HepG2 (cell line): ENCODE data around the gene PIP4K2B. TPM values are rescaled to one million over a fixed set of nuclear protein-coding genes. Genes with fewer than 3 reads are reported as not detected.

Source experiments
- ATAC-seq: fragments of 200-7000 bp; cut with Tn5 transposase; 3 replicates; pipeline ENCODE4 v1.9.1; 2020; ENCODE audit warnings: mild to moderate bottlenecking, moderate library complexity
- BruUV-seq: library from RNA; stranded (reverse); fragments of 400-500 nt; replicated peaks from 2 replicates; lab custom pipeline; 2021; lab: Mats Ljungman, UMichigan
- CTCF ChIA-PET: fragments of 300-600 bp; formaldehyde crosslinking; extraction: SDS; loops from one replicate; lab custom pipeline; 2021; ENCODE audit warnings: low total read pairs, inconsistent platforms, low intra/inter-chr PET ratio; lab: Yijun Ruan, JAX
- POLR2A ChIA-PET: fragments of 350-600 bp; sonication (Branson Sonifier 250); formaldehyde crosslinking; loops from one replicate; lab custom pipeline; 2020; ENCODE audit warnings: antibody characterized with exemption, inconsistent platforms; lab: Yijun Ruan, JAX
- DNase-seq: peaks from one replicate; pipeline ENCODE4 v3.0.0-alpha.2; 2015; ENCODE audit warnings: low spot score
- FAIRE-seq: peaks from 3 replicates; lab custom pipeline; 2011; peaks lifted over from hg19 to GRCh38; lab: Jason Lieb, UNC
- H2AFZ ChIP-seq: one replicate; pipeline ENCODE4 v1.6.1; 2011; ENCODE audit warnings: low read length, inconsistent platforms
- H3K27ac ChIP-seq: fragments of 300-600 bp; 3 replicates; pipeline ENCODE4 v1.8.0; 2011; ENCODE audit warnings: mixed run types, mild to moderate bottlenecking, mixed read lengths, low read length, inconsistent platforms; ENCODE audit not compliant: insufficient read depth; ENCODE audit errors: extremely low read length
- H3K27me3 ChIP-seq, 2 experiments: fragments of 200-600 bp in 1 of 2; 2 replicates in 1 of 2; 3 replicates in 1 of 2; pipeline versions ENCODE4 v1.6.0 to v1.8.0; 2011; ENCODE audit warnings: low read length in 2 of 2, mild to moderate bottlenecking in 2 of 2, moderate library complexity in 2 of 2, inconsistent platforms in 1 of 2; ENCODE audit not compliant: insufficient read depth in 2 of 2, control insufficient read depth in 1 of 2
- H3K36me3 ChIP-seq, 2 experiments: fragments of 200-600 bp in 1 of 2; replicated peaks in 1 of 2; 2 replicates in 1 of 2; 3 replicates in 1 of 2; pipeline versions ENCODE4 v1.5.1 to v1.8.0; 2011; ENCODE audit warnings: low read length in 2 of 2, inconsistent platforms in 1 of 2; ENCODE audit not compliant: insufficient read depth in 2 of 2, control insufficient read depth in 1 of 2
- H3K4me1 ChIP-seq: 2 replicates; pipeline ENCODE4 v1.5.1; 2012; ENCODE audit warnings: low read length, inconsistent platforms; ENCODE audit not compliant: insufficient read depth
- H3K4me2 ChIP-seq: 2 replicates; pipeline ENCODE4 v1.6.0; 2011; ENCODE audit warnings: low read depth, low read length, inconsistent platforms
- H3K4me3 ChIP-seq, 3 experiments: fragments of 200-600 bp in 1 of 3; sonication (generic), shearing (Covaris generic) in 1 of 3; replicated peaks in 1 of 3; 2 replicates each; pipeline ENCODE4 v1.5.1; 2011 to 2016; ENCODE audit warnings: low read length in 3 of 3, inconsistent platforms in 2 of 3, low read depth in 2 of 3, mild to moderate bottlenecking in 2 of 3, control low read depth in 1 of 3, mixed read lengths in 1 of 3; ENCODE audit not compliant: insufficient read depth in 1 of 3
- H3K79me2 ChIP-seq: one replicate; pipeline ENCODE4 v1.6.1; 2011; ENCODE audit warnings: low read length, inconsistent platforms; ENCODE audit not compliant: insufficient read depth
- H3K9ac ChIP-seq: 2 replicates; pipeline ENCODE4 v1.6.0; 2011; ENCODE audit warnings: mild to moderate bottlenecking, low read depth, low read length, inconsistent platforms; ENCODE audit not compliant: insufficient read depth
- H3K9me3 ChIP-seq: 2 replicates; pipeline ENCODE4 v1.5.1; 2012; ENCODE audit warnings: mild to moderate bottlenecking, low read length
- H4K20me1 ChIP-seq: 2 replicates; pipeline ENCODE4 v1.6.0; 2011; ENCODE audit warnings: inconsistent platforms, mild to moderate bottlenecking, low read length, moderate library complexity; ENCODE audit not compliant: insufficient read depth
- CREM ChIP-seq, 2 experiments: sonication (generic) in 1 of 2; formaldehyde crosslinking in 1 of 2; IDR thresholded peaks; 2 replicates each; pipeline versions ENCODE4 v1.4.0 to v1.6.1; 2016 to 2020; ENCODE audit warnings: antibody characterized with exemption in 1 of 2, mild to moderate bottlenecking in 1 of 2, missing genetic modification reagents in 1 of 2
- DR1 ChIP-seq: sonication (generic); formaldehyde crosslinking; IDR thresholded peaks from 2 replicates; pipeline ENCODE4 v1.8.0; 2021; ENCODE audit warnings: mild to moderate bottlenecking, missing genetic modification reagents, inconsistent platforms
- ETV6 ChIP-seq: sonication (generic); formaldehyde crosslinking; conservative IDR thresholded peaks from 2 replicates; pipeline ENCODE4 v1.4.0; 2020; ENCODE audit warnings: missing genetic modification reagents
- ZNF263 ChIP-seq: sonication (generic); formaldehyde crosslinking; IDR thresholded peaks from 2 replicates; pipeline ENCODE4 v1.4.0; 2020; ENCODE audit warnings: missing genetic modification reagents
- ZNF280B ChIP-seq: sonication (generic); formaldehyde crosslinking; IDR thresholded peaks from 2 replicates; pipeline ENCODE4 v1.5.0; 2020; ENCODE audit warnings: missing genetic modification reagents, mild to moderate bottlenecking, borderline replicate concordance
- ZNF788 ChIP-seq: sonication (generic); formaldehyde crosslinking; IDR thresholded peaks from 2 replicates; pipeline ENCODE4 v1.5.0; 2020; ENCODE audit warnings: mild to moderate bottlenecking, missing genetic modification reagents, borderline replicate concordance
- WGBS: methylation state at CpG from one replicate; pipeline ENCODE4 v1.1.6; 2017; ENCODE audit warnings: low lambda C conversion rate; 5-methylcytosine and 5-hydroxymethylcytosine counted together
- in situ Hi-C: cut with HindIII; loops from 2 replicates; pipeline ENCODE4 v1.10.0; 2017; ENCODE audit warnings: low pct_unique_long_range_greater_than_20kb; ENCODE audit not compliant: extremely low pct_ligation_motif_present
- intact Hi-C: fragments of 100-400 bp; cut with micrococcal nuclease; formaldehyde crosslinking; loops from one replicate; pipeline ENCODE4 v1.10.0; 2022; ENCODE audit not compliant: unreplicated experiment
- polyA plus RNA-seq, 8 experiments: library from polyadenylated mRNA; depleted of rRNA in 3 of 8; stranded (reverse) in 7 of 8; unstranded in 1 of 8; fragments of >200 nt; fragmentation: Illumina TruSeq in 4 of 8; extraction: Trizol in 4 of 8; gene quantifications; 2 replicates each; pipeline versions ENCODE4 v1.2.1 to v1.2.3, GENCODE V29; 2011 to 2016; ENCODE audit warnings: low read depth in 4 of 8, missing spikeins in 1 of 8, mixed read lengths in 1 of 8; ENCODE audit not compliant: insufficient read depth in 1 of 8
- total RNA-seq, 5 experiments: library from RNA; depleted of rRNA; stranded (reverse); fragments of >200 nt; fragmentation: Illumina TruSeq; extraction: Trizol; gene quantifications; 2 replicates each; pipeline ENCODE4 v1.2.3, GENCODE V29; 2016; ENCODE audit warnings: low read depth in 1 of 5
- TF ChIP-seq, protein P1 (sequence below): sonication (generic); formaldehyde crosslinking; IDR thresholded peaks from 2 replicates; pipeline ENCODE4 v1.4.0; 2020; ENCODE audit warnings: missing genetic modification reagents, mild to moderate bottlenecking, borderline replicate concordance
- TF ChIP-seq, protein P2 (sequence below): sonication (generic); formaldehyde crosslinking; IDR thresholded peaks from 2 replicates; pipeline ENCODE4 v1.5.0; 2020; ENCODE audit warnings: mild to moderate bottlenecking, missing genetic modification reagents, borderline replicate concordance

PIP4K2B gene
- total and polyA plus RNA-seq, 2 of the 13 experiments (the other 11 are each of a cell fraction or from before 2014, with no cell fraction given) = 20.4 to 54.0 TPM

- peak overlapping the region; percentile 48 for H3K27ac ChIP-seq
- H3K4me2 ChIP-seq = no peak overlapping the region
- H3K79me2 ChIP-seq = peaks cover 65% of the 10 kb centered on the region
- intact Hi-C loops = no loop called here
- CTCF ChIA-PET = no interaction called here
- WGBS = 90% methylated on average over 5 of the region's 5 CpGs
- in situ Hi-C loops = no loop called here
- H3K27me3 ChIP-seq = no peaks in the 10 kb centered on the region
- no TSS peak for BruUV-seq
- no peak overlapping the region for H3K4me3 ChIP-seq
- H3K4me1 ChIP-seq = peaks cover 51% of the 10 kb centered on the region
- H3K9ac ChIP-seq = no peak overlapping the region
- no peaks in the 10 kb centered on the region for H3K9me3 ChIP-seq
- peaks cover 30% of the 10 kb centered on the region for H4K20me1 ChIP-seq
- DNase-seq (no peak), ATAC-seq (no peak), FAIRE-seq (no peak)
- H3K36me3 ChIP-seq = peaks cover 26 to 46% of the 10 kb centered on the region in 2 experiments
- TF ChIP-seq ZNF263 (peak; percentile 50; the same call in 1 of the 2 replicates), CREM (IDR thresholded peaks at IDR 0.05) (no peak), CREM (CRISPR knock-in tag; IDR thresholded peaks at IDR 0.05) (no peak)
- no peak overlapping the region for H2AFZ ChIP-seq
- POLR2A ChIA-PET = interaction anchor here (1.9 kb wide), 1 partner anchor 11 kb away, joined by 7 read pairs; the partner anchor contains the start of gene CISD3
Measured at GRCh38 chr17:38741461-38741860, 57.9 kb downstream of the PIP4K2B start.

GRCh38 chr17:38740806-38741205, 58.5 kb downstream of the PIP4K2B start:
- H3K9ac ChIP-seq = no peak overlapping the region
- FAIRE-seq = no peak
- TF ChIP-seq DR1 (no peak), ZNF280B (CRISPR knock-in tag) (no peak), ETV6 (no peak), ZNF788 (CRISPR knock-in tag) (no peak)
- TF ChIP-seq, protein P1, sequence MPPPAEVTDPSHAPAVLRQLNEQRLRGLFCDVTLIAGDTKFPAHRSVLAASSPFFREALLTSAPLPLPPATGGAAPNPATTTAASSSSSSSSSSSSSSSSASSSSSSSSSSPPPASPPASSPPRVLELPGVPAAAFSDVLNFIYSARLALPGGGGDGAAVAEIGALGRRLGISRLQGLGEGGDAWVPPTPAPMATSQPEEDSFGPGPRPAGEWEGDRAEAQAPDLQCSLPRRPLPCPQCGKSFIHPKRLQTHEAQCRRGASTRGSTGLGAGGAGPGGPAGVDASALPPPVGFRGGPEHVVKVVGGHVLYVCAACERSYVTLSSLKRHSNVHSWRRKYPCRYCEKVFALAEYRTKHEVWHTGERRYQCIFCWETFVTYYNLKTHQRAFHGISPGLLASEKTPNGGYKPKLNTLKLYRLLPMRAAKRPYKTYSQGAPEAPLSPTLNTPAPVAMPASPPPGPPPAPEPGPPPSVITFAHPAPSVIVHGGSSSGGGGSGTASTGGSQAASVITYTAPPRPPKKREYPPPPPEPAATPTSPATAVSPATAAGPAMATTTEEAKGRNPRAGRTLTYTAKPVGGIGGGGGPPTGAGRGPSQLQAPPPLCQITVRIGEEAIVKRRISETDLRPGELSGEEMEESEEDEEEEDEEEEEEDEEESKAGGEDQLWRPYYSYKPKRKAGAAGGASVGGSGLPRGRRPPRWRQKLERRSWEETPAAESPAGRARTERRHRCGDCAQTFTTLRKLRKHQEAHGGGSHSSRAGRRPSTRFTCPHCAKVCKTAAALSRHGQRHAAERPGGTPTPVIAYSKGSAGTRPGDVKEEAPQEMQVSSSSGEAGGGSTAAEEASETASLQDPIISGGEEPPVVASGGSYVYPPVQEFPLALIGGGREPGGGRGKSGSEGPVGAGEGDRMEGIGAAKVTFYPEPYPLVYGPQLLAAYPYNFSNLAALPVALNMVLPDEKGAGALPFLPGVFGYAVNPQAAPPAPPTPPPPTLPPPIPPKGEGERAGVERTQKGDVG (CRISPR knock-in tag) = no peak
- TF ChIP-seq, protein P2, sequence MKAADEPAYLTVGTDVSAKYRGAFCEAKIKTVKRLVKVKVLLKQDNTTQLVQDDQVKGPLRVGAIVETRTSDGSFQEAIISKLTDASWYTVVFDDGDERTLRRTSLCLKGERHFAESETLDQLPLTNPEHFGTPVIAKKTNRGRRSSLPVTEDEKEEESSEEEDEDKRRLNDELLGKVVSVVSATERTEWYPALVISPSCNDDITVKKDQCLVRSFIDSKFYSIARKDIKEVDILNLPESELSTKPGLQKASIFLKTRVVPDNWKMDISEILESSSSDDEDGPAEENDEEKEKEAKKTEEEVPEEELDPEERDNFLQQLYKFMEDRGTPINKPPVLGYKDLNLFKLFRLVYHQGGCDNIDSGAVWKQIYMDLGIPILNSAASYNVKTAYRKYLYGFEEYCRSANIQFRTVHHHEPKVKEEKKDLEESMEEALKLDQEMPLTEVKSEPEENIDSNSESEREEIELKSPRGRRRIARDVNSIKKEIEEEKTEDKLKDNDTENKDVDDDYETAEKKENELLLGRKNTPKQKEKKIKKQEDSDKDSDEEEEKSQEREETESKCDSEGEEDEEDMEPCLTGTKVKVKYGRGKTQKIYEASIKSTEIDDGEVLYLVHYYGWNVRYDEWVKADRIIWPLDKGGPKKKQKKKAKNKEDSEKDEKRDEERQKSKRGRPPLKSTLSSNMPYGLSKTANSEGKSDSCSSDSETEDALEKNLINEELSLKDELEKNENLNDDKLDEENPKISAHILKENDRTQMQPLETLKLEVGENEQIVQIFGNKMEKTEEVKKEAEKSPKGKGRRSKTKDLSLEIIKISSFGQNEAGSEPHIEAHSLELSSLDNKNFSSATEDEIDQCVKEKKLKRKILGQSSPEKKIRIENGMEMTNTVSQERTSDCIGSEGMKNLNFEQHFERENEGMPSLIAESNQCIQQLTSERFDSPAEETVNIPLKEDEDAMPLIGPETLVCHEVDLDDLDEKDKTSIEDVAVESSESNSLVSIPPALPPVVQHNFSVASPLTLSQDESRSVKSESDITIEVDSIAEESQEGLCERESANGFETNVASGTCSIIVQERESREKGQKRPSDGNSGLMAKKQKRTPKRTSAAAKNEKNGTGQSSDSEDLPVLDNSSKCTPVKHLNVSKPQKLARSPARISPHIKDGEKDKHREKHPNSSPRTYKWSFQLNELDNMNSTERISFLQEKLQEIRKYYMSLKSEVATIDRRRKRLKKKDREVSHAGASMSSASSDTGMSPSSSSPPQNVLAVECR (CRISPR knock-in tag) = no peak

More at GRCh38 chr17:38740806-38741205, 58.5 kb downstream of the PIP4K2B start:
- no peak overlapping the region for H3K4me3 ChIP-seq
- intact Hi-C loops = no loop called here
- H3K27ac ChIP-seq = no peak overlapping the region
- H3K27me3 ChIP-seq = no peaks in the 10 kb centered on the region
- no peaks in the 10 kb centered on the region for H3K9me3 ChIP-seq
- in situ Hi-C loops = no loop called here
- ChIA-PET CTCF (no interaction called here), POLR2A (no interaction called here)
- no peak overlapping the region for H3K4me2 ChIP-seq
- ATAC-seq = no peak
- no TSS peak for BruUV-seq
- 96% methylated on average over 4 of the region's 4 CpGs for WGBS
- no peak overlapping the region for H2AFZ ChIP-seq
- peaks cover 44% of the 10 kb centered on the region for H3K4me1 ChIP-seq
- H4K20me1 ChIP-seq = peaks cover 30% of the 10 kb centered on the region
- no peak for DNase-seq
- H3K36me3 ChIP-seq = peaks cover 26 to 51% of the 10 kb centered on the region in 2 experiments
- H3K79me2 ChIP-seq = peaks cover 60% of the 10 kb centered on the region
